Measurements from ENCODE around the gene CRACR2A. TPM values are rescaled to one million over a fixed set of nuclear protein-coding genes. Genes with fewer than 3 reads are reported as not detected.

CRACR2A gene
- total RNA-seq, 2 donors from 2014 or later: 1.1 to 4.7 TPM

- Mint-ChIP-seq H3K36me3 (ENCODE audit: low read depth) (no peaks in the 10 kb centered on the region), H3K4me1 (peaks cover 56% of the 10 kb centered on the region), H3K9me3 (no peaks in the 10 kb centered on the region), H3K27ac (no peak overlapping the region), H3K27me3 (ENCODE audit: insufficient read depth) (peaks cover 11% of the 10 kb centered on the region), H3K4me3 (no peak overlapping the region)
- no peaks in the 10 kb centered on the region for H3K36me3 ChIP-seq (ENCODE audit: control insufficient read depth, insufficient read depth, low read length)
- no peak overlapping the region for H3K9ac ChIP-seq (ENCODE audit: extremely low read depth, low read length, poor library complexity, severe bottlenecking)
- no peak for DNase-seq
- H3K27ac ChIP-seq (ENCODE audit: low read depth, low read length): no peak overlapping the region
- peaks cover 12% of the 10 kb centered on the region for H3K27me3 ChIP-seq (ENCODE audit: control insufficient read depth, insufficient read depth, low read length, poor library complexity, severe bottlenecking)
- peaks cover 14% of the 10 kb centered on the region for H3K4me1 ChIP-seq (ENCODE audit: control insufficient read depth, insufficient read depth, low read length)
- WGBS, 2 experiments (ENCODE audit: insufficient coverage in 1 of 2, insufficient read length in 1 of 2): 68 to 86% methylated on average over 2 to 6 of the region's 6 CpGs
- no peak for TF ChIP-seq CTCF (conservative IDR thresholded peaks at IDR 0.05)
- H3K4me3 ChIP-seq (ENCODE audit: low read length): no peak overlapping the region
- no peaks in the 10 kb centered on the region for H3K9me3 ChIP-seq (ENCODE audit: control insufficient read depth, low read length)
Measured at GRCh38 chr12:3604286-3604685, 148.6 kb downstream of the CRACR2A start.

DNA sequence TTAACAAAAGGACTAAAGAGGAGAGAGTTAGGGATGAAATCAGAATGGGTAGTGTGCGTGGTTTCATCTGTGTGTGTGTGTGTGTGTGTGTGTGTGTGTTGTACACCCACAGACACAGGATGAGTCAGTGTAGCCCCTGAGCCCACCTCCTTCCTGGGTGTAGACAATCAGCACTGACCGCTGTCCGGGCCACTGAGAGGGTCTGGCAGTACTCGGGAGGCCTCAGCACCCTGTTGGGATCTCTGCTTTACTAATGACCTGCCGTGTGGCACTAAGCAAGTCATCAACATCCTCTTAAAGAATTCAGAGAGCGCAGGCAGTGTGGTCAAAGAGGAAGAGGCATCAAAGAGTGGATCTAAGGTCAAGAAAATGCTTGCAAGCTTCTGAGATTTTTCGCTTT, 149.3 kb downstream of the CRACR2A start:
- no peaks in the 10 kb centered on the region for H3K36me3 Mint-ChIP-seq (ENCODE audit: low read depth)
- peaks cover 12% of the 10 kb centered on the region for H3K27me3 ChIP-seq (ENCODE audit: control insufficient read depth, insufficient read depth, low read length, poor library complexity, severe bottlenecking)
- no peak overlapping the region for H3K9ac ChIP-seq (ENCODE audit: extremely low read depth, low read length, poor library complexity, severe bottlenecking)
- no peak overlapping the region for H3K27ac ChIP-seq (ENCODE audit: low read depth, low read length)
- no peak overlapping the region for H3K4me3 ChIP-seq (ENCODE audit: low read length)
- H3K27me3 Mint-ChIP-seq (ENCODE audit: insufficient read depth): peaks cover 11% of the 10 kb centered on the region
- DNase-seq: peak; percentile 67
- no peaks in the 10 kb centered on the region for H3K9me3 Mint-ChIP-seq
- H3K4me1 Mint-ChIP-seq: peaks cover 62% of the 10 kb centered on the region
- H3K4me3 Mint-ChIP-seq: no peak overlapping the region
- H3K4me1 ChIP-seq (ENCODE audit: control insufficient read depth, insufficient read depth, low read length): peaks cover 14% of the 10 kb centered on the region
- TF ChIP-seq CTCF (conservative IDR thresholded peaks at IDR 0.05): no peak
- H3K36me3 ChIP-seq (ENCODE audit: control insufficient read depth, insufficient read depth, low read length): no peaks in the 10 kb centered on the region
- H3K27ac Mint-ChIP-seq: no peak overlapping the region
- WGBS, 2 experiments (ENCODE audit: insufficient coverage in 1 of 2, insufficient read length in 1 of 2): 56 to 76% methylated on average over 3 to 6 of the region's 7 CpGs
- H3K9me3 ChIP-seq (ENCODE audit: control insufficient read depth, low read length): no peaks in the 10 kb centered on the region

GRCh38 chr12:3602488-3602887, 150.4 kb downstream of the CRACR2A start:
- TF ChIP-seq CTCF (conservative IDR thresholded peaks at IDR 0.05): no peak
- Histone ChIP-seq H3K27ac (ENCODE audit: low read depth, low read length) (no peak overlapping the region), H3K4me1 (ENCODE audit: control insufficient read depth, insufficient read depth, low read length) (peaks cover 14% of the 10 kb centered on the region), H3K36me3 (ENCODE audit: control insufficient read depth, insufficient read depth, low read length) (no peaks in the 10 kb centered on the region), H3K27me3 (ENCODE audit: control insufficient read depth, insufficient read depth, low read length, poor library complexity, severe bottlenecking) (peaks cover 9% of the 10 kb centered on the region), H3K4me3 (ENCODE audit: low read length) (no peak overlapping the region), H3K9ac (ENCODE audit: extremely low read depth, low read length, poor library complexity, severe bottlenecking) (no peak overlapping the region), H3K9me3 (ENCODE audit: control insufficient read depth, low read length) (no peaks in the 10 kb centered on the region)
- Mint-ChIP-seq H3K9me3 (no peaks in the 10 kb centered on the region), H3K4me3 (no peak overlapping the region), H3K27ac (no peak overlapping the region), H3K4me1 (peaks cover 64% of the 10 kb centered on the region), H3K36me3 (ENCODE audit: low read depth) (no peaks in the 10 kb centered on the region), H3K27me3 (ENCODE audit: insufficient read depth) (peaks cover 11% of the 10 kb centered on the region)
- 84 to 86% methylated on average over 6 to 11 of the region's 11 CpGs for WGBS, 2 experiments (ENCODE audit: insufficient coverage in 1 of 2, insufficient read length in 1 of 2)
- DNase-seq: no peak

All from endodermal cell (in vitro differentiated cells).